Esophagus squamous epithelium (tissue), 4 donors: ENCODE measurements around the gene PHACTR3.

ENCODE experiments used
- CTCF ChIP-seq, 6 experiments: fragments of 450-650 bp in 4 of 6; fragments of 200-600 bp in 2 of 6; sonication (generic) in 2 of 6; IDR thresholded peaks; one replicate each; pipeline ENCODE4 v1.5.1; 2016 to 2019; ENCODE audit warnings: antibody characterized with exemption in 6 of 6, mild to moderate bottlenecking in 4 of 6, moderate library complexity in 4 of 6
- POLR2A ChIP-seq, 4 donors: fragments of 450-650 bp; IDR thresholded peaks; one replicate each; pipeline ENCODE4 v1.6.1; 2017; ENCODE audit warnings: antibody characterized with exemption in 4 of 4, mild to moderate bottlenecking in 4 of 4, moderate library complexity in 3 of 4

- TF ChIP-seq CTCF (IDR thresholded peaks at IDR 0.05) = no peak
- no peak for TF ChIP-seq POLR2A (IDR thresholded peaks at IDR 0.05)
Measured at GRCh38 chr20:59646487-59646886, 42.1 kb downstream of the PHACTR3 start.
